Spleen (tissue), 11 donors: ENCODE results near the gene PLG. TPM values are rescaled to one million over a fixed set of nuclear protein-coding genes. Genes with fewer than 3 reads are reported as not detected.

Source experiments
- DNase-seq: peaks from one replicate; pipeline ENCODE4 v3.0.0-alpha.2; 2020
- H3K27ac ChIP-seq, 8 donors: fragments of 200-600 bp; sonication (generic) in 7 of 8; 1 replicate in 4 of 8; 2 replicates in 4 of 8; pipeline versions ENCODE4 v1.5.0 to v1.8.0; 2016 to 2021; ENCODE audit warnings: inconsistent platforms in 4 of 8, mild to moderate bottlenecking in 4 of 8, moderate library complexity in 1 of 8
- H3K27me3 ChIP-seq, 7 donors: fragments of 200-600 bp; sonication (generic) in 6 of 7; replicated peaks in 1 of 7; 1 replicate in 4 of 7; 2 replicates in 3 of 7; pipeline versions ENCODE4 v1.5.0 to v1.8.0; 2016 to 2021; ENCODE audit warnings: inconsistent platforms in 3 of 7, mild to moderate bottlenecking in 1 of 7
- H3K36me3 ChIP-seq, 6 donors: fragments of 200-600 bp; sonication (generic) in 5 of 6; 1 replicate in 4 of 6; 2 replicates in 2 of 6; pipeline versions ENCODE4 v1.5.0 to v1.8.0; 2016 to 2021; ENCODE audit warnings: inconsistent platforms in 2 of 6
- H3K4me1 ChIP-seq, 6 donors: fragments of 200-600 bp; sonication (generic) in 5 of 6; 1 replicate in 3 of 6; 2 replicates in 3 of 6; pipeline versions ENCODE4 v1.5.0 to v1.8.0; 2016 to 2021; ENCODE audit warnings: inconsistent platforms in 3 of 6
- H3K4me3 ChIP-seq, 8 donors: fragments of 200-600 bp; sonication (generic) in 7 of 8; 1 replicate in 4 of 8; 2 replicates in 4 of 8; pipeline versions ENCODE4 v1.5.0 to v1.8.0; 2016 to 2021; ENCODE audit warnings: inconsistent platforms in 4 of 8, mild to moderate bottlenecking in 4 of 8, moderate library complexity in 2 of 8
- H3K9me3 ChIP-seq, 8 donors: fragments of 200-600 bp; sonication (generic) in 7 of 8; 1 replicate in 4 of 8; 2 replicates in 4 of 8; pipeline versions ENCODE4 v1.5.0 to v1.8.0; 2016 to 2021; ENCODE audit warnings: inconsistent platforms in 4 of 8
- CTCF ChIP-seq, 11 experiments: fragments of 200-600 bp in 7 of 11; fragments of 450-650 bp in 4 of 11; sonication (generic) in 4 of 11; IDR thresholded peaks in 8 of 11; conservative IDR thresholded peaks in 3 of 11; 1 replicate in 7 of 11; 2 replicates in 4 of 11; pipeline versions ENCODE4 v1.4.0 to v1.8.0; 2016 to 2021; ENCODE audit warnings: antibody characterized with exemption in 11 of 11, inconsistent platforms in 4 of 11, mild to moderate bottlenecking in 1 of 11
- POLR2A ChIP-seq, 3 donors: fragments of 450-650 bp; IDR thresholded peaks; one replicate each; pipeline ENCODE4 v1.5.1; 2017; ENCODE audit warnings: antibody characterized with exemption in 3 of 3, mild to moderate bottlenecking in 1 of 3
- POLR2AphosphoS5 ChIP-seq, 3 donors: sonication (generic); formaldehyde crosslinking; IDR thresholded peaks; one replicate each; pipeline ENCODE4 v1.5.1; 2017; ENCODE audit warnings: antibody characterized with exemption in 3 of 3
- whole genome bisulfite sequencing, 5 donors: extraction: QIAGEN DNeasy Blood & Tissue Kit in 3 of 5; methylation state at CpG; one replicate each; pipeline versions ENCODE4 v1.1.5 to v1.1.7; 2013 to 2018; 5-methylcytosine and 5-hydroxymethylcytosine counted together
- intact Hi-C: fragments of 100-400 bp; cut with DNase I; formaldehyde crosslinking; loops from one replicate; pipeline ENCODE4 v1.15.0; 2023; ENCODE audit warnings: low total_unique reads
- polyA plus RNA-seq, 3 donors: library from polyadenylated mRNA; stranded (reverse); fragments of 200-250 nt; gene quantifications; one replicate each; pipeline ENCODE4 v1.2.1, GENCODE V29; 2013
- total RNA-seq, 7 donors: library from RNA; depleted of rRNA in 3 of 7; stranded (reverse); fragments of >200 nt in 3 of 7; fragmentation: NEBNext Ultra II Directional in 4 of 7; extraction: Animal tissue kit (Norgen Biotek cat#: 25700) in 4 of 7; gene quantifications; one replicate each; pipeline versions ENCODE4 v1.1.0 to v1.2.1, GENCODE V29; 2016 to 2021
- donor health status: healthy with polysubstance abuse.
- donor health status: DM: no; HTN: no; CAD: no; lungs with moderate emphysema.
- donor health status: DM: no; HTN: no; CAD: no.
- donor health status: Bipolar disorder and iron deficiency.
- donor health status: healthy.
- donor health status: DM: no; HTN: no; CAD: no.
- donor health status: DM: yes; HTN: yes; CAD: no.

Gene PLG
- total and polyA plus RNA-seq, 10 donors: 0.46 to 0.57 TPM; not detected in 8

GRCh38 chr6:160765412-160765811, 63.4 kb downstream of the PLG start:
- peaks cover 0 to 35% (median 14%) of the 10 kb centered on the region in 7 donors for H3K27me3 ChIP-seq
- H3K27ac ChIP-seq: no peak overlapping the region
- DNase-seq: no peak
- TF ChIP-seq POLR2AphosphoS5 (IDR thresholded peaks at IDR 0.05): no peak
- no peak for TF ChIP-seq POLR2A (IDR thresholded peaks at IDR 0.05)
- no peak for TF ChIP-seq CTCF (IDR thresholded peaks at IDR 0.05 in 8 of 11, conservative IDR thresholded peaks at IDR 0.05 in 3 of 11)
- H3K9me3 ChIP-seq: peaks cover 0 to 21% (median 13%) of the 10 kb centered on the region in 8 donors
- 71 to 88% (median 82%) methylated on average over 8 of the region's 8 CpGs for WGBS, 5 donors
- H3K4me1 ChIP-seq: peaks cover 0 to 15% (median 11%) of the 10 kb centered on the region in 6 donors
- no peaks in the 10 kb centered on the region for H3K36me3 ChIP-seq
- intact Hi-C loops: no loop called here
- H3K4me3 ChIP-seq: no peak overlapping the region

- TF ChIP-seq POLR2A (IDR thresholded peaks at IDR 0.05): no peak
- TF ChIP-seq POLR2AphosphoS5 (IDR thresholded peaks at IDR 0.05): no peak
- no peak for TF ChIP-seq CTCF (IDR thresholded peaks at IDR 0.05 in 8 of 11, conservative IDR thresholded peaks at IDR 0.05 in 3 of 11)
- Histone ChIP-seq H3K4me3 (peak overlapping the region in 4 of 8 donors; percentile 10 to 64 (median 24)), H3K9me3 (peaks cover 0 to 14% (median 10%) of the 10 kb centered on the region in 8 donors), H3K27me3 (peaks cover 0 to 35% (median 14%) of the 10 kb centered on the region in 7 donors), H3K4me1 (peaks cover 0 to 15% (median 11%) of the 10 kb centered on the region in 6 donors), H3K27ac (no peak overlapping the region), H3K36me3 (no peaks in the 10 kb centered on the region)
- no peak for DNase-seq
- intact Hi-C loops: no loop called here
- WGBS, 5 donors: 26 to 47% (median 29%) methylated on average over 4 to 7 of the region's 7 CpGs
These were observed 64.6 kb downstream of the PLG start for GRCh38 chr6:160766657-160766988.

- peak; percentile 80 for DNase-seq
- no peak overlapping the region for H3K27ac ChIP-seq
- intact Hi-C loops: no loop called here
- 1 to 6% (median 3%) methylated on average over 17 to 55 of the region's 55 CpGs for WGBS, 5 donors
- H3K4me3 ChIP-seq: peak overlapping the region in 7 of 8 donors; percentile 10 to 64 (median 21)
- H3K36me3 ChIP-seq: no peaks in the 10 kb centered on the region
- TF ChIP-seq POLR2A (IDR thresholded peaks at IDR 0.05) (no peak), POLR2AphosphoS5 (IDR thresholded peaks at IDR 0.05) (peak in 1 of 3 donors; percentile 8), CTCF (IDR thresholded peaks at IDR 0.05 in 8 of 11, conservative IDR thresholded peaks at IDR 0.05 in 3 of 11) (peak in 10 of 11 experiments; percentile 16 to 71 (median 60))
- H3K27me3 ChIP-seq: peaks cover 0 to 35% (median 14%) of the 10 kb centered on the region in 7 donors
- H3K9me3 ChIP-seq: peaks cover 0 to 9% (median 7%) of the 10 kb centered on the region in 8 donors
- peaks cover 0 to 15% (median 11%) of the 10 kb centered on the region in 6 donors for H3K4me1 ChIP-seq
These were observed 65.1 kb downstream of the PLG start for GRCh38 chr6:160766989-160767646.

GRCh38 chr6:160767647-160768019, 65.6 kb downstream of the PLG start:
- H3K36me3 ChIP-seq: no peaks in the 10 kb centered on the region
- intact Hi-C loops: no loop called here
- H3K4me1 ChIP-seq: peaks cover 0 to 15% (median 11%) of the 10 kb centered on the region in 6 donors
- peak overlapping the region in 5 of 8 donors; percentile 11 to 64 (median 21) for H3K4me3 ChIP-seq
- WGBS, 5 donors: 44 to 56% (median 47%) methylated on average over 5 of the region's 5 CpGs
- H3K27ac ChIP-seq: no peak overlapping the region
- DNase-seq: no peak
- peaks cover 0 to 35% (median 14%) of the 10 kb centered on the region in 7 donors for H3K27me3 ChIP-seq
- TF ChIP-seq POLR2A (IDR thresholded peaks at IDR 0.05) (no peak), POLR2AphosphoS5 (IDR thresholded peaks at IDR 0.05) (no peak), CTCF (IDR thresholded peaks at IDR 0.05 in 8 of 11, conservative IDR thresholded peaks at IDR 0.05 in 3 of 11) (peak in 1 of 11 experiments; percentile 13)
- peaks cover 0 to 4% (median 2%) of the 10 kb centered on the region in 8 donors for H3K9me3 ChIP-seq
